ENCODE results near the gene KDELR3. TPM values are rescaled to one million over a fixed set of nuclear protein-coding genes. Genes with fewer than 3 reads are reported as not detected.

KDELR3 gene
- total and polyA plus RNA-seq, 2 of the 8 experiments (the other 6 are each of a cell fraction or from before 2014, with no cell fraction given), result 7.9 to 13.0 TPM

DNA sequence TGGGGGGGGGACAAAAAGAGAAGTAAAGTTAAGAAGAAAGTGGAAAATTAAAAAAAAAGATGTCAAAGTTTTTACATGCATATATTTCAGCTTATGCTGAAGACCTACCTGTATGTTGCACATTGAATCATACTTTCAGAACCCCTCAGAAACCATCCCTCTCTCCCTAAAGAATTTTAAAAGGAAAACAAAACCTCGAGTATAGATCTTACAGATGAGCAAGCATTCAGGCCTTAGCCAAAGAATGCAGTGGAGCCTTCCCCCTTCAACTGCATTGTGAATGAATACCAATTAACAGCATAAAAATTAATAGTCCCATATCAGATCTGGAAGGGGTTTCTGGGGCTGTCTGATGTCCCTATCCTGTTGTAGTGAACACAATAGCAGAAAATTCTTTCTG lies 16.3 kb downstream of the KDELR3 start:
- Histone ChIP-seq H2BK120ac (replicated peaks; ENCODE audit: low read depth, low read length) (no peak overlapping the region), H2BK5ac (ENCODE audit: low read depth, low read length) (no peak overlapping the region), H2BK15ac (ENCODE audit: low read length) (no peak overlapping the region), H4K20me1 (replicated peaks in 1 of 2; ENCODE audit: control insufficient read depth in 1 of 2, insufficient read depth in 2 of 2, low read length in 2 of 2) (peaks cover 6% of the 10 kb centered on the region in 2 experiments), H3K9ac (replicated peaks in 1 of 4; ENCODE audit: extremely low read depth in 1 of 4, low read depth in 3 of 4, low read length in 3 of 4) (no peak overlapping the region), H3K79me1 (ENCODE audit: low read depth, low read length) (no peaks in the 10 kb centered on the region), H4K5ac (ENCODE audit: insufficient read length, low read depth, low read length) (no peak overlapping the region), H3K36me3 (ENCODE audit: control insufficient read depth in 2 of 4, insufficient read depth in 4 of 4, low read length in 3 of 4) (peaks cover 48 to 87% (median 73%) of the 10 kb centered on the region in 4 experiments), H3K56ac (replicated peaks; ENCODE audit: insufficient read length, low read depth, low read length) (no peak overlapping the region), H3K4me3 (ENCODE audit: extremely low read depth in 1 of 4, insufficient read depth in 2 of 4, low read depth in 3 of 4, low read length in 4 of 4) (no peak overlapping the region), H2BK20ac (ENCODE audit: low read length) (no peak overlapping the region), H4K91ac (replicated peaks; ENCODE audit: insufficient read length, low read length) (no peak overlapping the region), H3K23me2 (ENCODE audit: low read depth, low read length) (no peaks in the 10 kb centered on the region), H2AFZ (ENCODE audit: low read length) (no peak overlapping the region), H2AK5ac (ENCODE audit: low read depth, low read length) (no peak overlapping the region), H3K27ac (ENCODE audit: low read depth, low read length) (no peak overlapping the region), H3K4me1 (replicated peaks in 1 of 4; ENCODE audit: control insufficient read depth in 3 of 4, insufficient read depth in 4 of 4, low read length in 3 of 4) (0 out of 7 replicates have a peak, but pooled peaks cover 0 to 3% (median 0%) of the 10 kb centered on the region in 4 experiments), H3K27me3 (replicated peaks in 1 of 4; ENCODE audit: control insufficient read depth in 3 of 4, extremely low read depth in 1 of 4, insufficient read depth in 3 of 4, low read length in 3 of 4) (no peaks in the 10 kb centered on the region), H3K79me2 (ENCODE audit: control insufficient read depth in 1 of 2, insufficient read depth in 2 of 2, low read length in 2 of 2) (peaks cover 0 to 3% of the 10 kb centered on the region in 2 experiments; a peak in 1 of 4 replicates), H3K14ac (ENCODE audit: insufficient read length) (no peak overlapping the region), H3K18ac (ENCODE audit: extremely low read depth, low read length) (no peak overlapping the region), H3K9me3 (ENCODE audit: insufficient read depth in 2 of 2, low read depth in 1 of 2, low read length in 1 of 2) (no peaks in the 10 kb centered on the region), H4K8ac (ENCODE audit: extremely low read depth, insufficient read depth, low read length) (no peak overlapping the region), H3K23ac (ENCODE audit: insufficient read length) (no peak overlapping the region), H3K4ac (replicated peaks; ENCODE audit: insufficient read length, low read depth, low read length) (no peak overlapping the region), H2BK12ac (ENCODE audit: low read depth, low read length) (no peak overlapping the region), H3K4me2 (ENCODE audit: insufficient read depth in 1 of 2, low read depth in 2 of 2, low read length in 2 of 2) (no peak overlapping the region)
- ChIA-PET CTCF (ENCODE audit: partially characterized antibody) (interaction anchor here (0.9 to 1.2 kb wide), 2 partner anchors 22 to 86 kb away, joined by 3 read pairs; no protein-coding TSS in a partner anchor), POLR2A (ENCODE audit: partially characterized antibody) (interaction anchor here (0.9 to 40.8 kb wide), 12 partner anchors 5 to 90 kb away, joined by 3 to 1102 read pairs (median 4); partner anchors contain the start of gene KDELR3)
- WGBS, 2 experiments (ENCODE audit: extremely low coverage in 1 of 2, insufficient coverage in 1 of 2, insufficient read length in 1 of 2, insufficient replicate concordance in 2 of 2, low coverage in 1 of 2, low lambda C conversion rate in 2 of 2, missing lambda C conversion rate in 1 of 2), result 76% methylated on average over 1 of the region's 1 CpG; no CpG with 5 or more reads in 1 of the 2 experiments
- no peak for DNase-seq (ENCODE audit: low read depth in 1 of 2, low spot score in 2 of 2)
- no peak for TF ChIP-seq NRF1 (IDR thresholded peaks at IDR 0.05; ENCODE audit: low read depth, low read length)
- TF ChIP-seq TBP (IDR thresholded peaks at IDR 0.05; ENCODE audit: low read depth, low read length), result no peak
- TF ChIP-seq GABPA (IDR thresholded peaks at IDR 0.05; ENCODE audit: borderline replicate concordance, insufficient read depth, low read length), result no peak
- no peak for TF ChIP-seq SIN3A (conservative IDR thresholded peaks at IDR 0.05 in 1 of 2, IDR thresholded peaks at IDR 0.05 in 1 of 2; ENCODE audit: low read depth in 1 of 2, low read length in 2 of 2)
- no peak for TF ChIP-seq MAX (IDR thresholded peaks at IDR 0.05)
- no peak for TF ChIP-seq CBX5 (IDR thresholded peaks at IDR 0.05; ENCODE audit: low read depth, low read length)
- no peak for TF ChIP-seq USF2 (IDR thresholded peaks at IDR 0.05; ENCODE audit: low read length)
- TF ChIP-seq BACH1 (IDR thresholded peaks at IDR 0.05; ENCODE audit: low read length), result no peak
- TF ChIP-seq, protein P1, sequence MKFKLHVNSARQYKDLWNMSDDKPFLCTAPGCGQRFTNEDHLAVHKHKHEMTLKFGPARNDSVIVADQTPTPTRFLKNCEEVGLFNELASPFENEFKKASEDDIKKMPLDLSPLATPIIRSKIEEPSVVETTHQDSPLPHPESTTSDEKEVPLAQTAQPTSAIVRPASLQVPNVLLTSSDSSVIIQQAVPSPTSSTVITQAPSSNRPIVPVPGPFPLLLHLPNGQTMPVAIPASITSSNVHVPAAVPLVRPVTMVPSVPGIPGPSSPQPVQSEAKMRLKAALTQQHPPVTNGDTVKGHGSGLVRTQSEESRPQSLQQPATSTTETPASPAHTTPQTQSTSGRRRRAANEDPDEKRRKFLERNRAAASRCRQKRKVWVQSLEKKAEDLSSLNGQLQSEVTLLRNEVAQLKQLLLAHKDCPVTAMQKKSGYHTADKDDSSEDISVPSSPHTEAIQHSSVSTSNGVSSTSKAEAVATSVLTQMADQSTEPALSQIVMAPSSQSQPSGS (IDR thresholded peaks at IDR 0.05; ENCODE audit: low read length), result no peak
- TF ChIP-seq KDM5A (IDR thresholded peaks at IDR 0.05; ENCODE audit: low read length), result no peak
- TF ChIP-seq SIRT6 (IDR thresholded peaks at IDR 0.05; ENCODE audit: low read length), result no peak
- no peak for FAIRE-seq
